ENCODE results near the gene LNX1.

DNA sequence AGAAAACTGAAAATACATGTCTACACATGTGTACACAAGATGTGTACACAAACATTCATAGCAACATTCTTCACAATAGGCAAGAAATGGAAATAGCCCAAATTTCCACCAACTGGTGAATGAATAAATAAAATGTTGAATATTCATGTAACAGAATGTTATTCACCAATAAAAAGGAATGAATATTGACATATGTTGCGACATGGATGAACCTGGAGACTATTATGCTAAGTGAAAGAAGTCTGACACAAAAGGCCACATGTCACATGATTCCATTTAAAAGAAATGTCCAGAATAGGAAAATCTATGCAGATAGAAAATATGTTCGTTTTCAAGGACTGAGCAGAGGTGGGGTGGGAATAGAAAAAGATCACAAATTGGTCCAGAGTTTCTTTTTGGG lies 34.6 kb upstream of the LNX1 start:
- TF ChIP-seq CTCF (optimal IDR thresholded peaks at IDR 0.05 in 1 of 3, IDR thresholded peaks at IDR 0.05 in 1 of 3, conservative IDR thresholded peaks at IDR 0.05 in 1 of 3; ENCODE audit: extremely low read depth in 1 of 3, insufficient read depth in 2 of 3, low read length in 3 of 3) (no peak), EZH2 (IDR thresholded peaks at IDR 0.05; ENCODE audit: low read length) (no peak)
